ENCODE results near the gene SORCS2.

- TF ChIP-seq POLR2A (IDR thresholded peaks at IDR 0.05) (no peak), CTCF (IDR thresholded peaks at IDR 0.05) (no peak)
Measured at GRCh38 chr4:7414736-7415510, 222.6 kb downstream of the SORCS2 start.

All from Peyer's patch (tissue), 4 donors.